GM18951 (cell line): ENCODE measurements around the gene SLC39A1.

Experiments used
- POLR2A ChIP-seq: IDR thresholded peaks from 4 replicates; pipeline ENCODE4 v1.6.1; 2011; ENCODE audit warnings: mild to moderate bottlenecking; ENCODE audit not compliant: insufficient read length, insufficient read depth; ENCODE audit errors: extremely low read depth
- in situ Hi-C: fragments of 300-500 bp; cut with MboI; formaldehyde crosslinking; loops from one replicate; pipeline ENCODE4 v1.12.0; 2022; ENCODE audit warnings: low sequenced_read_pairs, mixed read lengths, inconsistent platforms; ENCODE audit not compliant: unreplicated experiment

Gene SLC39A1

DNA sequence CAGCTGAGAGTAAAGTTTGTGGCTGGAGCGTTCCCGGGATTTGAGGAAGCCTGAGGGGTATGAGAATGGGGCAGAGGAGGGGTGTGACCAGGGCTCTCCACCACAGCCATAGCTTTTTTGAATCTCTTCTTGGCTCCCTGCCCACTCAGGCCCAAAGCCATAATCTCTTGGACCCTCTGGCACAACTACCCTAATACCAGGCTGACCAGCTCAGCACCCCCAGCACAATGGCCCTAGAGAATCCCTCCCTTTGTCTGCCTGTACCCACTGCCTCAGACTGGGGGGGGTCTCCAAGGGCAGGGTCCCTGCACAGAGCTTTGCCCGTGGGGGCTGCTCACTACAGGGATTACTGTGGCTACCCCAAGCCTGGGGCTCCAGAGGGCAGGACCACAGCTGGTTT, 24.3 kb downstream of the SLC39A1 start:
- TF ChIP-seq POLR2A = no peak
- in situ Hi-C loops = no loop called here

DNA sequence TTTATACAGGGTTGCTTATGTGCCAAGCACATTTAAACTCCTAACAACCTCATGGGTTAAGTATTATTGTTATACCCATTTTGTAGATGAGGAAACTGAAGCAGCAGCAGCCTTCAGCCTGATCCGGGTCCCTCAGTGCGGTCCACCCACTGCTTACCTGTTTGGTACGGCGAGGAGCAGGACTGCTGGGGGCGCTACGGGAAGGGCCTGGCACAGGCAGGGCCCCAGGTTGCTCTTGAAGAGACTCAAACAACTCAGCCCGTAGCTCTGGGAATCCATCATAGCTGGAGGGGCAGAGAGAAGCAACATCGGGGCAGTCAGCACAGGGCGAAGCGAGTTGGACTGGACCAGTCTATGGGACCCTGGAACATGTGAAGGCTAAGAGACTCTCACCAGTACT, 26.0 kb downstream of the SLC39A1 start:
- TF ChIP-seq POLR2A = no peak
- in situ Hi-C loops = no loop called here

GRCh38 chr1:153936011-153936802, 27.1 kb downstream of the SLC39A1 start:
- no peak for TF ChIP-seq POLR2A
- in situ Hi-C loops = no loop called here

GRCh38 chr1:153934746-153935145, 28.6 kb downstream of the SLC39A1 start:
- in situ Hi-C loops = no loop called here
- no peak for TF ChIP-seq POLR2A

GRCh38 chr1:153933955-153934354, 29.4 kb downstream of the SLC39A1 start:
- no peak for TF ChIP-seq POLR2A
- in situ Hi-C loops = no loop called here

- TF ChIP-seq POLR2A = no peak
- in situ Hi-C loops = no loop called here
Observed at GRCh38 chr1:153933430-153933829, 29.9 kb downstream of the SLC39A1 start.

DNA sequence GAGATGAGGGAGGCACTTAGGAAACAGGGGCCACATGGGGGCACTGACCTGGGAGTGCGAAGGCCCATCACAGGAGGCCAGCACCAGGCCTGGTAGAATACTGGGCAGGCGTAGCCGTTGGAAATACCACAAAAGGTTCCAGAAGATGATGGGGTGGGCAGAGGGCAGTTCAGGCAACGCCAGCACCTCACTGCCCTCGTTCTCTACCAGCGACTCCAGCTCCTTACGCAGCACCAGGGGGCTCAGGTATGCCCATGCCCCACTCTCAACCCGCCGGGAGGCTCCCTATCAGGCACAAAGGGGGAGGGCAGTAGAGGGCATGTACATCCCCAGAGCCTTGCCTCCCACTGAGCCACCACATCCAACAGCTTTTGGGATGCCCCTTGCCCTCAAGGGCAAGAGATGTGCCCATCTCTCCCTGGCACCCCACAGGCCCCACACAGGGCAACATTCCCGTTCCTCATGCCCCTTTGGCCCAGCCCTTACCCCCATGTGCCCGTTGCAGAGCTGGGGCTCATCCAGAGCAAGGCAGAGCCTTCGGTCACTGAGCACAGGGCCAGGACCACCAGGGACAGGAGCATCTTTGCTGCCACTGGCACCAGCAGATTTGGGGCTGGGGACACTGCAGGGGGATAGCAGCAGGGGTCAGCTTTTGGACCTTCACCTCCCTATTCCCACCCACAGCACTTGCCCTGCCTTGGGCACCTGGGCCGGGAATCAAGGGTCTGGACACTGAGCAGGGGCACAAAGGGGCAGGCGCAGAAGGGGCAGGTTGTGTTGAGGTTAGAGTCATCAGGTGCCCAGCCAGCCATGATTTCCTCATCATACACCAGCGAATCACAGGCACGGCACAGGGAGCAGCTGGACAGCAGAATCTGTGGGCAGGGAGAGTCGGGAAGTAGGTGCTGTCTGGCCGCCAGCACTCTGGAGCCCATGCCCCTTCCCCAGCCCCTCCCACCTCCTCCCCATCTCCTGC, 30.9 kb downstream of the SLC39A1 start:
- in situ Hi-C loops = no loop called here
- no peak for TF ChIP-seq POLR2A

DNA sequence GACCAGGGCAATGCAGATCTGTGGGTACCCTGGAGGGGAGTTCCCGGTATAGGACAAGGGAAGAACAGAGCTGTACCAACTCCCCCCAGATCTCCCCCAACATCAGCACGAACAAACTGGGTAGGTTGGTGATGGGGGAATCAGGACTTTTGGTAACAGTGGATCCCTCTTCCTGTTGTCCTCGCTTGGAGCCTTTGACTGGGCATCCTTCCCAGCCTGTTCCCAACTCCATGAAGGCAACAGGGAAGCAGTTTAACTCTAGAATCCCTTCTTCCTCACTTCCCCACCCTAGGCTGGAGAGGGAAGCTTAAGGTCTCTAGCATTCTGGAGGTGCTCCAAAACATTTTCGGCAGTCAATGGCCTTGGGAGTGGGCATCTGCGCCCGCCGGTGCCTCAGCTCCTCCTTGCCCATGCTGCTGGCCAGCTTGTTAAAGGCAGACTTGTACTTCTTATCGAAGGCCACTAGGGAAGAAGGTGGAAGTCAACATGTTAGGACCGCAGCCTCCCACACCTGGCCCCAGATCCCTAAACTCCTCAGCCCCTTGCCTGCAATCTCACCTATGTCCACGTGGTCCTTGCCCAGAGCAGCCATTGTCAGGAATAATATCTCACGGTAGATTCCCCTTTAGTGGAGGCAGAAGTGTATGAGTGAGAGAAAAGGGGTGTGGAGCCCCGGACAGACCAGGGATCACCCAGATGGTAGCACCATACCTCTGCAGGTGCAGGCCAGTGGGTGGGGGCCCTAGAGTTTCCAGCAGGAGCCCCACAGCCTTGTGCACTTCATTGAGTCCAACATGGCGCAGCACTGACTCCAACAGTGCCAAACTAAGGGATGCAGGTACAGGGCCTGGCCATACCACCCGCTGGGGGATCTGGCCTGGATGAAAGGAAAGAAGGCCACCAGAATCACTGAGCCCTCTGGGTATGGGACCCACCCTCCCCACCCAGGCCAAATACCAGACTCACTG, 33.1 kb downstream of the SLC39A1 start:
- in situ Hi-C loops = loop anchor here (10.0 kb wide), 1 partner anchor 95 kb away; no protein-coding TSS in a partner anchor
- no peak for TF ChIP-seq POLR2A

DNA sequence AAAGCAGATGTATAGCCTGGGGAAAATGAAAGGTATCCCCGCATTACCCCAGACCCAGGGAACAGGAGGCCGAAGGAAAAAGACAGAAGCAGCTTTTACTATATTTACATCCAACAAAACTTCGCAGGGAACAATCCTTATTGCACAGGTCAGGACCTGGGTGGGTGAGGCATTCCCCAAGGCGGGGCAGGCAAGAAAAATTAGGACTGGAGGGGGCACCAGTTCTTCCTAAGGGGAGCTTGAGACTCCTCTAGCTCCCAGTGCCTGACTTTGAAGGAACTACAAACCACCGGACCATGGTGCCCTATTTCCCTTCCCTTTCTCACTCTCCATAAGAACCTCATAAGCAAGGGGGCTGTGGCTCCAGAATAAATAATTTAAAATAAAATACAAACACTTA, 33.9 kb downstream of the SLC39A1 start:
- in situ Hi-C loops = loop anchor here (10.0 kb wide), 1 partner anchor 95 kb away; no protein-coding TSS in a partner anchor
- TF ChIP-seq POLR2A = no peak

- no peak for TF ChIP-seq POLR2A
- in situ Hi-C loops = loop anchor here (10.0 kb wide), 1 partner anchor 94 kb away; no protein-coding TSS in a partner anchor
Observed at GRCh38 chr1:153928791-153929341, 34.5 kb downstream of the SLC39A1 start.

GRCh38 chr1:153928245-153928644, 35.1 kb downstream of the SLC39A1 start:
- in situ Hi-C loops = loop anchor here (10.0 kb wide), 1 partner anchor 93 kb away; no protein-coding TSS in a partner anchor
- TF ChIP-seq POLR2A = no peak

DNA sequence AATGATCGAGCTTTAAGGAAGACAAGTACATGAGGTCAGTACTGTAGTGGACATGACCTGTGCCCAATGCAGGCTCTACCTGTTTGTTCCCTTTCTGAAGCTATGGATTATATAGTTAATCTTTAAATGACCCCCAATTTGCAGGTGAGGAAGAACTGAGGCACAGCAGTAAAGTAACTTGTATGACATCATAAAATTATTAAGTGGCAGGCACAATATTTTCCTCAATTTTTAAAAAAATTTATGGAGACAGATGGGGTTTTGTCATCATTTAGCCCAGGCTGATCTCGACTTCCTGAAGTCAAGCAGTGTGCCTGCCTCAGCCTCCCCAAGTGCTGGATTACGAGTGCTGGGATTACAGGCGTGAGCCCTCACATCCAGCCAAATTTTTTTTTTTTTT, 36.9 kb downstream of the SLC39A1 start:
- TF ChIP-seq POLR2A = no peak
- in situ Hi-C loops = loop anchor here (10.0 kb wide), 1 partner anchor 92 kb away; no protein-coding TSS in a partner anchor
